Right lung (tissue), 5 donors: ENCODE measurements around the gene SHROOM3. TPM values are rescaled to one million over a fixed set of nuclear protein-coding genes. Genes with fewer than 3 reads are reported as not detected.

ENCODE experiments used
- DNase-seq, 2 donors: peaks; one replicate each; pipeline ENCODE4 v3.0.0-alpha.2; 2013
- polyA plus RNA-seq, 5 donors: library from polyadenylated mRNA; unstranded; fragments of 120-200 nt; gene quantifications; one replicate each; pipeline versions ENCODE4 v1.2.1 to v1.2.3, GENCODE V29; 2013; ENCODE audit warnings: inconsistent platforms in 1 of 5, low replicate concordance in 1 of 5; ENCODE audit not compliant: insufficient read length in 5 of 5, insufficient read depth in 1 of 5

Gene SHROOM3
- polyA plus RNA-seq, 5 donors, result 11.7 to 21.6 (median 14.5) TPM

DNA sequence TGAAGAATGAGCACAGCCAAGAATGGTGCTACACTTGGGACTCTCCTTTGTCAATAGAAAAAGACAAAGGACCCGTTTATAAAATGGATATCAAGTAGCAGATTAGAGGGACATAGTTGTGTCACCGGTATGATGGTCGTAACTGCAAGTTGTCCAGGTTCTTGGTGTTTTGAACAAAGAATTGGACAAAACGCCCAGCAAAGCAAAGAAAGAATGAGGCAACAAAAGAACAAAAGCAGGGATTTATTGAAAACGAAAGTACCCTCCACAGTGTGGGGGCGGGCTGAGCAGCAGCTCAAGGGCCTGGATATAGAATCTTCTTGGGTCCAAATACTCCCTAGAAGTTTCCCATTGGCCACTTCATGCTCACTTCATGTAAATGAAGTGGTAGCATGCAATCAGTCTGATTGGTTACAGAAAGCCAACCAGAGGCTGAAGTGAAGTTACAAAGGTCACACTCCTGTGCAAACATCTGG, 54.7 kb downstream of the SHROOM3 start:
- DNase-seq, result no peak

- no peak for DNase-seq
Measured at GRCh38 chr4:76492055-76492454, 57.0 kb downstream of the SHROOM3 start.

GRCh38 chr4:76494243-76494642, 59.2 kb downstream of the SHROOM3 start:
- DNase-seq, result peak; percentile 69 to 73

- DNase-seq, result no peak
Measured at GRCh38 chr4:76494871-76495590, 60.0 kb downstream of the SHROOM3 start.

DNA sequence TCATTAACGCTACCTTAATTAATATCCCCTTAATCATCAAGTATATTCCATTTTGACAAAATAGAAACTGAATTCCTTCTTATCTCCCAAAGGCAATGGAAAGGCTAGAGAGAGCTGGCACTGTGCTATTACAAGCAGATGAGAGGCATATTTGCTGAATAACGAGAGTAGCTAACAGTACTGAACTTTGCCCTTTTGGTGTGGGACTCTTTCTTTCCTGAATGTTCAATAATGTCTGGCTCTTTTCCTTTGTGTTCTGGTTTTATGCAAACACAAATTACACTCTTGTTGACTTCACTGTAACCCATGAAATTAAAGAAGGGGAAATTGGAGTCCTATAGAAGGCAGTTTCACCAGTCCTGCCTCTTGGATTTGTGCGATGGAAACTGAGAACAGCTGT, 63.5 kb downstream of the SHROOM3 start:
- peak; percentile 61 to 66 for DNase-seq

- DNase-seq, result no peak
Measured at GRCh38 chr4:76499461-76499860, 64.4 kb downstream of the SHROOM3 start.

DNA sequence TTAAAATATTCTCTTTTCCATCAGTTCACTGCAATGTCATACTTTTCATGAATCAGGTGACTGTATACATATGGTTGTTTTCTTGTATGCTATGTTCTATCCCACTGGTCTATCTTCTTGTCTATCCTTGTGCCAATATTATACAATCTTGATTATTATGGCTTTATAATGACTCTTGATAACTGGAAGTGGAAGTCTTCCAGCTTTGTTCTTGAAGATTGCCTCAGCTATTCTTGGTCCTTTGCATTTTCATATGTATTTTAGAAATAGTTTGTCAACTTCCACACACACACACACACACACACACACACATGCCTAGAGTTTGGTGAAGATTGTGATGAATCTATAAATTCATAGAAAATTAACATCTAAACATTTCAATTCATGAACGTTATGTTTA, 67.9 kb downstream of the SHROOM3 start:
- DNase-seq, result no peak

DNA sequence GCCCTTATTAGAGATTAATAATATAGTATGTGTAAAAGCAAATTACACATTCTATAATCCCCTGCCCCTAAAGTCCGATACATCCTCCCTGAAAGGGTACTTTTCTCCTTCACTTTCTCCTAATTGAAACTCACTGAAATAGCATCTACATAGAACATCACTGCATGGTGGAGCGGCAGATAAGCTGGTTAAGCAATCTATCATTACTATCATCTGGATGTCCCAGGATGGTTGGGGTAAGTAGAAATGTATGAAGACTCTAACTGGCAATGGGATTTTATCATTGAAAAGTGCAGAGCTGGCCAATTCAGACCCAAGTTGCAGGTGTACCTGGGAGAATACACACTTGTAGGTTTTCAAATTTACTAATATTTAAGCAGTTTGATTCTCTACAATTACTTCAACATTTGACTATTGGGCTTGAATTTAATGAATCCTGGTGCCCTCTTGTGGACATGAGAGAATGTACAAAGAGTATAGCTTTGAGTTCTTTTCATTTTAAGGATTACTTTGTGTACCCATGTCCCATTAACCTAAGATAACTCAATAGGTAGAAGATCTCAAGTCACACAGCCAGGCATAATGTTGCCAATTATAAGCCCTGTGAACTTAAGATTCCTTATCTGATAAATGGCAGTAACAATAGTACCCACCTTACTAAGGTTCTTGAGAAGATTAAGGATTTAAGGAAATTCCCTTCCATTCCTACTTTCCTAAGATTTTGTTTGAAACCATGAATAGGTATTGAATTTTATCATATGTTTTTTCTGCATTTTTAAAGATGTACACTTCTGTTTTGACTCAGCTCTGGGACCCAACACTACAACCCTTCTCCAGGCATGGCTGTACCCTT, 69.8 kb downstream of the SHROOM3 start:
- DNase-seq, result peak in 1 of 2 donors; percentile 36

DNA sequence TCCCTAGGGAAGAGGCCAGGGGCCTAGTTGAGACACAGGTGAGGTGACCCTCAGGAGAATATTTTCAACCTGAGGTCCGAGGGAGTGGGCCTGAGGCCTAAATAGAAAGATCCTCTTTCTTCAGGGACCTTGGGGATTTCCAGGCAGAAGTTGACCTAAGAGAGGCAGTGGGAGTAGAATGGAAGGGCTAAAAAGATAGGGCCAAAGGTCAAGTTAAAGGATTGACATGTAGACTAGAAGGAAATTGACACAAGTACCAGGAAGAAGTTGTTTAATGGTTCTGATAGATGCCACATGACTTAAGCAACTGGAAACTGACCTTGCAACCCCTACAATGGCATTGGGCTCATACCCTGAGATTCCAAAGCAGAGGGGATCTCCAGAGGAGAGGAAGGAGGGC, 76.9 kb downstream of the SHROOM3 start:
- DNase-seq, result no peak

- DNase-seq, result no peak
Measured at GRCh38 chr4:76513482-76513881, 78.5 kb downstream of the SHROOM3 start.

- no peak for DNase-seq
Measured at GRCh38 chr4:76514087-76514486, 79.1 kb downstream of the SHROOM3 start.

DNA sequence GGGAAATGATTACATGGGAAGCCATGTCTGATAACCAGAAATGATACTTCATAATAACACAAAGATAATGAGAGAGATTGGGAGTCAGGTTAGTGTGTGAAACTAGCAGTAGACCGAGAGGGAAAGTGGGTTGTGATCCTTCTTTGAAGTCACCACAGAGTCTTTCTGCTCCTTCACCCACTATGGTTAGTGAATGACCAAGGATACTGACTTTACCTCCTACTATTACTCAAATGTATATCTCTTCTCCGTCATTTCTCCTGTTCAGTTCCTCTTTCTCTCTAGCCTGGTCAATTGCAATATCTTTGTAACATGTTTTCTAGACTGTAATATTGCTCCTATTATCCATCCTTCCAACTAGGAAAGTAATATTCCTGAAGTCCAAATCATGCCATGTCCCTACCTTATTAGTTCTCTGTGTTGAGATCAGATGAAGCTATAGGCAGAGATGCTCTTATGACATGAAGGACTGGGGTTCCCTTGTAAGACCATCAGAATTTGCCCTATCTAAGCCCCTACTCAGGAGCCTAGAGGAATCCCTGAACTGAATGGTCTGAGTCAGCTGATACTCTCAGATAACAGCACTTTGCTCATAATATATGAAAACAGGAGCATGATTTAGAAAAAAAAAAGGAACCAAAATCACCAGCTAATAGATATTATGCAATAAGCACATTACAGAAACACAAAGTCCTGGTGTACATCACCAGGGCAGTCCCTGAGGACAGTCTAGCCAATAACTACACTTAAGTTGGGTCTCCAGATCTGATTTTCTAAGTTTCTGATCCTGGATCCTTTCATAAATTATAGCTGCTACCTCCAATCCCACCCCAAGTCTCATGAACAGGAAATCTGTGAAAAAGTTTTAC, 81.2 kb downstream of the SHROOM3 start:
- no peak for DNase-seq

GRCh38 chr4:76518241-76518640, 83.2 kb downstream of the SHROOM3 start:
- no peak for DNase-seq

DNA sequence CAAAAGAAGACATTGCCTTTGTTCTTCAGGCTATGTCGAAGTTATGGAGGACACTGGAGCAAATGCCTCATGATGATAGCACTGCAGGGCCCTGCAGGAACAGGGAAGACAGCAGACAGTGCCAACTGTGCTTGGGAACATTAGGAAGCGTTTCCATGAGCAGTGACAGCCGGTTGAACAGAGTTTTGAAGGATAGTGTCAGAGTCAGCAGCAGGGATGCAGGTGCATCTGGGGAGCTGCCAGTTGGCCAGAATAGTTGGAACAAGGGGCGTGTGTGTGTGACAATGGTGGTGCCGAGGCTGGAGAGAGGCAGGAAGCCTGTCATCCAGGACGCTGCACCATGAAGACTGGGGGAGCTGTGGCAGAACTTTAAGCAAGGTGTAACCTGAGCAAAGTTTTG, 88.6 kb downstream of the SHROOM3 start:
- no peak for DNase-seq

DNA sequence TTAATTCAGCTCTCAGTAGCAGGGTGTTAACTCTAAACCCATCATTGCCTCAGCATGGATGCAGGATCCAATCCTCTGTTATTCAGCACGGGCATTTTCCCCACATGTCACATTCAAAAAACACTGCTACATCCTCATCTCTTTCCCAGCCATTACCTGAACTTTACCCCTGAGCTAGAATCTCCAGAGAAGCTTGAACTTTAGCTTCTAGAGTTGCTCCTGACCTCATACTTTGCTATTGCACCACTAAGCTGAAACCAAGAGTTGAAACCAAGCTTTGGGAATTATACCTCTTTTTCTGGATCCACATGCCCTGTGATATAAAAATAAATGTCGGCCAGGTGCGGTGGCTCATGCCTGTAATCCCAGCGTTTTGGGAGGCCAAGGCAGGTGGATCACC, 90.7 kb downstream of the SHROOM3 start:
- DNase-seq, result no peak

GRCh38 chr4:76526585-76526990, 91.6 kb downstream of the SHROOM3 start:
- DNase-seq, result no peak

- DNase-seq, result no peak
Measured at GRCh38 chr4:76527666-76528065, 92.6 kb downstream of the SHROOM3 start.

DNA sequence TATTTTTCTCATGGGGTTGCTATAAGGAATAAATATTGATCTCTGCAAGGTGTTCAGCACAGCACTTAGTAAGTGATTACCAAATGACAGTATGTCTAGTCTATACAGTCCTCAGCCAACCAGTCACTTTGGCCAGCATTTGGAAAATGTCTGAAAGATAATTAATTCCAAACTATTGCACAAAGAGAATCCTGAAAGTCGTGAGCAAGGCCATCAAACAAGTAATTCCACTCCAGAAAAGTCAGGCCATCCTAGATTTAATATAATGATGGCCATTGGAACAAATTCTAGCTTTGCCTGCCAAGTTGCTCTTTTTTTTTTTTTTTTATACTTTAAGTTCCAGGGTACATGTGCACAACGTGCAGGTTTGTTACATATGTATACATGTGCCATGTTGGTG, 96.6 kb downstream of the SHROOM3 start:
- no peak for DNase-seq

- DNase-seq, result no peak
Measured at GRCh38 chr4:76532805-76533204, 97.8 kb downstream of the SHROOM3 start.

DNA sequence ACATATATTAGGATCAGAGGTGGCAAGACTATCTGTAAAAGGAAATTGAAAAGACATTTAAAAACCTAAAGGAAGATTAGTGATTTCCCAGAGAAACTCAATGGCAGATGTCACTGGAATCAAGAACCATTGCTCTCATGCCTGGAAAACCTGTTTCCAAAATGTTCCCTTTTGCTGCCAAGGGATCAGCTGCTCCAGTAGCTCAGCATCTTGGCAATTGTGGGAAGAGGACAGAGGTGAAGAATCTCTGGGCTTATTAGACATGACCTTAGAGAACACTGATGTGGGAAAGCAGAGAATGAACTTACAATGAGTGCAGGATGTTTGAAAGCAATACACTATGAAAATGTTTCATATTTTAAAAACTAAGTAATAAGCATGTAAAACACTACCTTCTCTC, 98.3 kb downstream of the SHROOM3 start:
- no peak for DNase-seq

DNA sequence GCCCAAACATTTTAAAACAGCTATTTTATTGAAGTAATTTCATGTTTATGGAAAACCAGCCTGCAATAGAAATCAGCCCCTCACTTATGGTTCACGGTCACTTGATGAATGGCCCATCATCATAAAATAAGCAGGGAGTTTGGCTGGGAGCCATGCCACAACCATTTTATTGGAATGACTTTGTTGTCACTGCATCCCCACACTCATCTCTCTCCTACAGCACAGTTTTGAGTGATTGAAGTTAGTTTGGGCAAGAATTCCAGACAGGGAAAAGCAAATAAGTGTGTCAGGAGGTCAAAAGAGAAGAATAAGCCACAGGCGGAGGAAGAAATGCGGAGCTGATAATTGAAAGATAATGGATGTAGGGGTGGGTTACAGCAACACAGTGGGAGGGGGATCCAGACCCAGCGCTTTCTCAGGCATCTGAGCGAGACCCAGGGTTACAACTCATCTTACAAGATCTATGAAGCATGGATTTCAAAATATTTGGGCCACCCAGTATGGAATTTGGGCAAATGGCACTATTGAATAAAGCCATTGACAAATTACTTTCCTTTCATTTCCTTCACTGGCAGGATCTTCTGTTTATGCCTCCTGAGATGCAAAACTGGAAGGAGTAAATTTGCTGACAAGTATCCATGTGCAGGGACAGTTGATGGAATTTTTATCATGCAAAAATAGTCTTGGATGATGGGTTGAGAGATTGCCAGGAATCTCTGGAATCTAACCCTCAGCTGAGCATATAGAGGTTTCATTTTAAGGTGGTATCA, 100.8 kb downstream of the SHROOM3 start:
- no peak for DNase-seq

GRCh38 chr4:76536373-76536689, 101.3 kb downstream of the SHROOM3 start:
- DNase-seq, result no peak
